Activated T-helper 9 cell treated with anti-CD3 and anti-CD28 coated beads, Interleukin-2, amount 50 U/mL, for 16 hours (primary cell): Measurements from ENCODE around the gene H2BK1.

Experiments
- DNase-seq: peaks from one replicate; pipeline ENCODE4 v3.0.0-alpha.2; 2020; ENCODE audit warnings: low read depth

H2BK1 gene

GRCh38 chr7:151232917-151233701, 22.8 kb upstream of the H2BK1 start:
- peak; percentile 67 for DNase-seq

DNA sequence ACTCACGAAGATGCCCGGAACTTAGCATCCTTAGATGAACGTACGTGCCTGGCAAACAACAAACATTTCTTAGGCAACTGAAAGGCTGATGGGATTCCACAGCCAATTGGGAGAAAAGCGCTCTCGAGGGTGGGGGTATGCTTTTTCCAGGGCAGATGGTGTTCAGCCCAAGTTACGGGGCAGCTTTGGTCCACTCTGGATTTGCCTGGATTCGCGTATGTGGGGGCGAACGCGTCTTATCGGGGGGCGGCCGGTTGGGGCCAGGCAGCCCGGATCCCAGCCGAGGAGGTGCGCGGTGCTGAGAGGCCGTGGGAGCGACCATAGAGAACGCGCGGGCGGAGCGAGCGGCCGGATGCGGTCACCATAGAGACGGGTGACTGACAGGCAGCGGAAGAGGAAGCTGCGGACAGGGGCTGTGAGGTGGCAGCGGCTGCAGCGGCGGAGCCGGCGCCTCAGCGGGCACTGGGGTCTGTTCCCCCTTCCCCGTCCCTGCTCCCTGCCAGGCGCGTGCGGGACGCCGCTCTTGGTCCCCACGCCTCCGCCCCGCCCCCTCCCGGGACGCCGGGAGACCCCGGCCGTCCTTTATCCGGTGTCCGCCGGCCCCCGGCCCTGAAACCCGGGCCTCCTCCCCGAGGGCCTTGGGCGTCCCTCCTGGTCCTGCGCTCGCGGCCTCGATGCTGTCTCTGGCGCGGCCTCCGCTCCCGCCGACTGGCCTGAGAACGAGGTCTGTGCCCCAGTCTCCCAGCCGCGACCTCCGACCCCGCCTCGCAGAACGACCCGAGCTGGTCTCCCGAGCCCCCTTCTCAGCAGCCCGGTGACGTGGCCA, 22.0 kb upstream of the H2BK1 start, which contains the start of gene CHPF2:
TSS of gene CHPF2 (plus strand) at position 393 of the 826 bp plus-strand sequence. CDS start 1,529 bp downstream, outside the sequence.
- peak; percentile 86 for DNase-seq

- DNase-seq: no peak
These were observed 20.8 kb upstream of the H2BK1 start for GRCh38 chr7:151231080-151231479.

GRCh38 chr7:151229249-151229648, 19.0 kb upstream of the H2BK1 start:
- no peak for DNase-seq

DNA sequence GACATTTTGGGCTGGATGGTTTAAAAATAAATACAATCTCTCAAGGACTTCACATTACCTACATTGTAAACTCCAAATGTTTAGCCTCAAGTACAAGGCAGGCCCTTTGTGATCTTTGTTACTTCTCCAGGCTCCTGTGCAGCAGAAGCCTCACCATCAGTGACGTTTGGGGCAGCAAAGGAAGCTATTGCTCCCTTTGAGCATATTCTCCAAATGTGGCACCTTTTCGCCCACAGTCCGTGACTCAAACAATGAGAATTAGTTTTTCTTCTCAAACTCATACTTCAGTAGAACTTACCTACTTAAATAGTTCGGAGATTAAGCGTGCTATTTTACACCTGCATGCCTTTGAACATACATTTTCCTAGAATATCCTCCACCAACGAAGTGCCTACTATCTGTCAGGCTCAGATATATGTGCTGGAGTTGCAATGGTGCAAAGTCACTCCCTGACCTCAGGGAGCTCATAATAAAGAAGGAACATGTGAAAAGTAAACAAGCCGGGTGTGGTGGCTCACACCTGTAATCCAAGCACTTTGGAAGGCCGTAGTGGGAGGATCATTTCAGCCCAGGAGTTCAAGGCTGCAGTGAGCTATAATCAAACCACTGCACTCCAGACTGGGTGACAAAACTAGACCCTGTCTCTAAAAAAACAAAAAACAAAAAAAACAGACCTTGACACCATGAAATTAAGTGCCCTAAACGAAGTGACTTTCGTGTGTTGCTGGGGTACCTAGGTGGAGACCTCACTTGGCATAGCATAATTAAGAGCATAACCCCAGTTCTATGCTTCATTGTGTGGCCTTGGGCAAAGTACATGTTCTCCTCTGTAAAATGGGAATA, 18.0 kb upstream of the H2BK1 start:
- no peak for DNase-seq

- peak; percentile 97 for DNase-seq
These were observed 16.8 kb upstream of the H2BK1 start, which contains the start of gene ABCF2 for GRCh38 chr7:151226875-151227782. TSS of gene ABCF2 (minus strand) at chr7:151227205. CDS start at chr7:151226458, 747 bp downstream.

DNA sequence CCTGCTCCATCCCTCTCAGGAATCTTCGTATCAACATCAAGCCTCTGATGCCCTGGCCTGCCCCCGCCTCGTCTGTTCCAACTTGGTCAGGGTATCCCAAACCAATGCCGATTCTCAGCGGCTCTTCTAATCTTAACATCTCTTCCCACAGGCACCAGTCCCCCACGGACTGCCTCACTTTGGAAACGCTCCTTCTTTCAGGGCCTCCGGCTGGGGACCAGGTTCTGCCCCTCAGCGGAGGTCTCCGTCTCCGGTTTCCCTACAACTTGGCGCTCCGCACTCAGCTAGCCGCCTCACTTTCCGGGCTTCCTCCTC, 16.2 kb upstream of the H2BK1 start:
- DNase-seq: no peak

GRCh38 chr7:151225948-151226510, 15.7 kb upstream of the H2BK1 start:
- no peak for DNase-seq

DNA sequence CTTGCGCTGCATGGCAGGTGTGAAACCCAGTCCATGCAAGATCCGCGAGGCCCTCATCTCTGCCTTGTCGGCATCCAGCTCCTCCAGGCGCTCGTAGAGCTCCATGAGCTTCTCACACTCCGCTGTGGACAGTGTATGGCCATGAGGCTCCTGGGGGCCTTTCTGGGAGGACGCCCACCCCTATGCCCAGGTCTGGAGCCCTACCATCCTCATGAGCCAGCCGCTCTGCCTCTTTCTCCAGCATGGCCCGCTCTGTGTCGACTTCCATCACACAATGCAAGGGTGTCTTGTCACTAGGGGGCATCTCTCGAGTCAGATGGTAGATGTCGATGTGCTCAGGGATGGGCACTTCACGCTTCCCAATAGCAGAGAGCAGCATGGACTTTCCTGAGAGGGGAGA, 13.4 kb upstream of the H2BK1 start:
- DNase-seq: no peak

DNA sequence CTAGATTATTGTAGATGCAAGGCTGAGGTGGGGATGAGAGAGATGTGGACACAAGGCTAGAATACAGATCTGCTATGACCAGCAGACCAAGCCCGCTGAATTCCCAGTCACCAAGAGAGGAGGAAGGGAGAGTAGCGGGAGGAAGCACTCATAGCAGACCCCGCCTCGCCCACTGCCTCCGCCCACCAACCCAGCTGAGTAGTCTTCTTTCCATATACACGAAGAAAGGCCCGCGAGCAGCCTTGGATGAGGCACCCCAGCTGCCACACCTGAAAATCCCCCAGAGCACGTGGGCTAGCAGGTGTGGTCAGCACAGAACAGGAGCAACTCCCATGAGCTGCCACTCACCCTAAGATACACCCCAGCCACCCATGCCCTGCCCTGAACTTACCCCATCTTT, 7.9 kb upstream of the H2BK1 start:
- no peak for DNase-seq

- DNase-seq: no peak
These were observed 5.1 kb upstream of the H2BK1 start for GRCh38 chr7:151215396-151215795.

DNA sequence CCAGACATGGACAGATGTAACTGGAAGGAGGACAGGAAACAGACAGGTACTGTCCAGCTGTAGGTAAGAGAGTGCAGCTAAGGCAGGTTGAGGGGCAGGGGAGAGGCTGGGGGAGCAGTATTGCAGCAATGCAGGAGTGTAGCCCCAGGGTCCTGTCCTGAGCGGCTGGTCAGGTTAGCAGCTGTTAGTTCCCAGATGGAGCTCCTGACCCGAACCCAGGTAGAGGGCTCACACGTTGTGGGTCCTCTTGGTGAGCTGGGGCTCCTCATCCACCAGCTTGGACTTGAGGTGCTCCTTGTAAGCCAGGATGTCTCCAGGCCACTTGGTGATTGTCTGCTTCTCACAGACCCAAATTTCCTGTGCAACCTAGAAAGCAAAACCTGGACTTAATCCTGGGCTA, 3.5 kb upstream of the H2BK1 start:
- DNase-seq: no peak

DNA sequence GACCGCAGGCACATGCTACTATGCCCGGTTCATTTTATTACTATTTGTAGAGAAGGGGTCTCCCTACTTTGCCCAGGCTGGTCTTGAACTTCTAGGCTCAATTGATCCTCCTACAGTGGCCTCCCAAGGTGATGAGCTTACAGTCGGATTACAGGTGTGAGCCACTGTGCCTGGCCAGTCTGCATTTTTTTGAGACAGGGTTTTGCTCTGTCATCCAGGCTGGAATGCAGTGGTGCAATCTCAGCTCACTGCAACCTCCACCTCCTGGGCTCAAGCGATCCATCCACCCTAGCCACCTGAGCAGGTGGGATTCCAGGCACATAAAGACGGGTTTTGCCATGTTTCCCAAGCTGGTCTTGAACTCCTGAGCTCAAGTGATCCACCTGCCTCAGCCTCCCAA, 2.3 kb upstream of the H2BK1 start:
- no peak for DNase-seq

DNA sequence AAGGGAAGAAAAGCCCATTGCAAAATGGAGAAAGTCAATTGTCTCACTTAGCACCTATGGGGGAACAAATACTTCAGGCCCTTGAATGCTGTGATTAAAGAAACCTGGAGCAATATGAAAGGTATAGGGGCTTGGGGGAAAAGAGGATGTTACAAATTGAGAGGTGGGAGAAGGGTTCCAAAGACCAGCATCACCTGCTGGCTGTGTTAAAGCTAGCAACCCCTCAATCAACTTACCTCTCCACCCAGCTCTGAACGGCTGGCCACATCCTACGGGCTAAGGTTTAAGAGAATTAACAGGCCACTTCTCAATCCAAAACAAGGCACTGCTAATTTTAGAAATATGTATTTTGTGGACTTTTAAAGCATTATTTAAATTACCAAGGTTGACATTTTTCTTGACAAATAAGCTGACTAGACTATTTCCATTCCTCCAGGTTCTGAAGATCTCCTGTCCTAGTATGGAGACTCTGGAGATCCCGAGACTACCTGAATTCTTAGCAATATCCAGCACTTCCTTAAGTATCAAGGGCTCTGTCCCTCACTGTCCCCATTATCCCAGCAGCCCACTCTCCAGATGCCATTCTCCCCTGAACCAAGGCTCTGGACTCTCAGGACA, 976 bp upstream of the H2BK1 start:
- no peak for DNase-seq

GRCh38 chr7:151209588-151209987, 700 bp downstream of the H2BK1 start:
- DNase-seq: no peak

DNA sequence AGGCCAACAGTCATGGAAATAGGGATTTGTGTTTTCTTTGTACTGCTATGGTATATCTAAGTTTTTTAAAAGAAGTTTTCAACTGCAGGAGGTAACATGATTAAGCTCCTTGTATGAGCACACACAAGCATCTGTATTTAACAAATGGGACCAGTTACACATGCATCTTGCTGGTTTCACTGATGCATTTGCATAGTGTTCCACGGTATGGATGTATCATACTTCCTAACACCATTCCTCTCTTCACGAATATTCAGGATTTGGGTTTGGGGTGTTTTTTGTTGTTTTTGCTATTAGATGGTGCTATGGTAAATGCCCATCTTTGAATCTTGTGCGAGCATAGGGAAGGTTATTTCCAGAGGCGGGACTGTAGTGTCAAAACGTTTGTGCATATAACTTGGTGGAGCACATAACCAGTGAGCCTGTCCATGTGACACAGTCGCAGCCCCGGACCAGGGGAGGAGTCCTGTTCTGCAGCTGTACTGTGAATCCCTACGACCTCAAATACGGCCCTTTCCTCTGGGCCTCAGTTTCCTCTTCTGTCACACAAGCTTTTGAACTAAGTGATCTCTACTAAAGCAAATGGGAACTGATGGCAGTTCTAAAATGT, 1.9 kb downstream of the H2BK1 start:
- DNase-seq: no peak

DNA sequence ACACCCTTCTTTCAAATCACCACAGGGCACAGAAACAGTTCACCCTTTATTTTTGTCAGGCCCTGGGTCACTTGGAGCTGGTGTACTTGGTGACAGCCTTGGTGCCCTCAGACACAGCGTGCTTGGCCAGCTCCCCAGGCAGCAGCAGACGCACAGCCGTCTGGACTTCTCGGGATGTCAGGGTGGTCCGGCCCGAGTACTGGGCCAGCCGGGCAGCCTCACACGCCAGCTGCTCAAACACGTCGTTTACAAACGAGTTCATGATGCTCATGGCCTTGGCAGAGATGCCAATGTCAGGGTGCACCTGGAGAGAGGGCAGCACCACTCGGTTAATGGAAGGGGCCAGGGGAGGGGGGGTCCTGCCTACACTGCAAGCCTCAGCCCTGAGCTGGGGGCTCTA, 2.5 kb downstream of the H2BK1 start:
- DNase-seq: no peak

DNA sequence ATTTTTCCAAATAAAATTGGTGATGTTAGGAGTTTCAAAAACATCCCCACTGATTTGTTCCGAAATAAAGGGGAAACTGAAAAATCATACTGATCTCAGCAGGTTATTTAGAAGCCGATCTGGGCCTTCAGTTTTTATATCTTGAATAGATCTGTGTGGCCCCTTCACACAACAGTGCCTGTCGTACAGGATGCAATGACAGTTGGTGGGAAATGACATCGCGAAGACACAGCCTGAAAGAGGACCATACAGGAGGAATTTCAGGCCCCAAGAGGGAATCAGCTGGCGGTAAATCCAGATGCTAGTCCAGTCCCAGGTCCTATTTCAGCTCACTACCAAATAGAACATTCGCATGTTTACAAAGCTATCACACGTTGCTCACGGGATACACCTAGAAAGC, 3.0 kb downstream of the H2BK1 start:
- no peak for DNase-seq

DNA sequence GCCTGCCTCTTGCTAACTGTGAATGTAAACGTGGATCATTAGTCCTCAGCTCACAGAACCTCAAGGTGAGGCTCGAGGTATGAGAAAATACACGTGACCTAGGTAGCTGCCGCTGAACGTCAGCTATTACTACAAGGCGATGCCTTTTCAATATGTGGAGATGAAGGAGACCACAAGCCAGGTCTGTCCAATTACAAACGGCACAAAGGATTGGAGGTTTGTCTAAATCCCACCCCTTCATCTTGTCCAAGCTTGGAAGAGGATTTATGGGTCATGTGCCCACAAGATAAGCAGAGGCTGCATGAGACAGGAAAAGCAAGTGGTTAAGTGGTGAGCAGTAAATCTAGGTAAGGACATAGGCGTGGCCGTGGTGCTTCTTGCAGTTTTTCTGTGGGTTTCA, 3.4 kb downstream of the H2BK1 start:
- DNase-seq: no peak

- DNase-seq: no peak
These were observed 4.6 kb downstream of the H2BK1 start for GRCh38 chr7:151205730-151206129.
